Measurements from ENCODE around the gene CELSR1.

Gene CELSR1

GRCh38 chr22:46374663-46375474, 162.6 kb downstream of the CELSR1 start:
- no peak for DNase-seq (ENCODE audit: low spot score)

GRCh38 chr22:46373921-46374662, 163.3 kb downstream of the CELSR1 start:
- DNase-seq (ENCODE audit: low spot score) = peak; percentile 38

- DNase-seq (ENCODE audit: low spot score) = peak; percentile 39
Measured at GRCh38 chr22:46373159-46373558, 164.3 kb downstream of the CELSR1 start.

GRCh38 chr22:46372686-46373085, 164.7 kb downstream of the CELSR1 start:
- DNase-seq (ENCODE audit: low spot score) = no peak

GRCh38 chr22:46371623-46372226, 165.7 kb downstream of the CELSR1 start:
- DNase-seq (ENCODE audit: low spot score) = no peak

GRCh38 chr22:46370584-46371291, 166.7 kb downstream of the CELSR1 start:
- peak; percentile 68 for DNase-seq (ENCODE audit: low spot score)

- peak; percentile 24 for DNase-seq (ENCODE audit: low spot score)
Measured at GRCh38 chr22:46369716-46370583, 167.5 kb downstream of the CELSR1 start.

GRCh38 chr22:46368871-46369715, 168.3 kb downstream of the CELSR1 start:
- no peak for DNase-seq (ENCODE audit: low spot score)

GRCh38 chr22:46368422-46368821, 169.0 kb downstream of the CELSR1 start:
- no peak for DNase-seq (ENCODE audit: low spot score)

- peak; percentile 71 for DNase-seq (ENCODE audit: low spot score)
Measured at GRCh38 chr22:46367707-46368191, 169.7 kb downstream of the CELSR1 start.

GRCh38 chr22:46366801-46367706, 170.4 kb downstream of the CELSR1 start:
- no peak for DNase-seq (ENCODE audit: low spot score)

- DNase-seq (ENCODE audit: low spot score) = no peak
Measured at GRCh38 chr22:46366327-46366731, 171.1 kb downstream of the CELSR1 start.

- DNase-seq (ENCODE audit: low spot score) = no peak
Measured at GRCh38 chr22:46365166-46365624, 172.2 kb downstream of the CELSR1 start.

GRCh38 chr22:46364341-46365165, 172.9 kb downstream of the CELSR1 start:
- DNase-seq (ENCODE audit: low spot score) = no peak

- DNase-seq (ENCODE audit: low spot score) = no peak
Measured at GRCh38 chr22:46363611-46364321, 173.7 kb downstream of the CELSR1 start.

GRCh38 chr22:46362934-46363515, 174.4 kb downstream of the CELSR1 start:
- no peak for DNase-seq (ENCODE audit: low spot score)
